GM18520 (cell line): Measurements from ENCODE around the gene ZNF784.

Experiments
- ATAC-seq: cut with Tn5 transposase; IDR thresholded peaks from one replicate; pipeline ENCODE4 v1.9.1; 2021; ENCODE audit not compliant: unreplicated experiment

ZNF784 gene

GRCh38 chr19:55603581-55604292 is 20.6 kb downstream of the ZNF784 start:
- no peak for ATAC-seq

GRCh38 chr19:55603115-55603514 is 21.3 kb downstream of the ZNF784 start:
- ATAC-seq = no peak

- ATAC-seq = no peak
These were observed 22.0 kb downstream of the ZNF784 start for GRCh38 chr19:55602104-55603001.

- ATAC-seq = no peak
These were observed 23.3 kb downstream of the ZNF784 start for GRCh38 chr19:55601084-55601483.

GRCh38 chr19:55600662-55601028 is 23.7 kb downstream of the ZNF784 start:
- no peak for ATAC-seq

DNA sequence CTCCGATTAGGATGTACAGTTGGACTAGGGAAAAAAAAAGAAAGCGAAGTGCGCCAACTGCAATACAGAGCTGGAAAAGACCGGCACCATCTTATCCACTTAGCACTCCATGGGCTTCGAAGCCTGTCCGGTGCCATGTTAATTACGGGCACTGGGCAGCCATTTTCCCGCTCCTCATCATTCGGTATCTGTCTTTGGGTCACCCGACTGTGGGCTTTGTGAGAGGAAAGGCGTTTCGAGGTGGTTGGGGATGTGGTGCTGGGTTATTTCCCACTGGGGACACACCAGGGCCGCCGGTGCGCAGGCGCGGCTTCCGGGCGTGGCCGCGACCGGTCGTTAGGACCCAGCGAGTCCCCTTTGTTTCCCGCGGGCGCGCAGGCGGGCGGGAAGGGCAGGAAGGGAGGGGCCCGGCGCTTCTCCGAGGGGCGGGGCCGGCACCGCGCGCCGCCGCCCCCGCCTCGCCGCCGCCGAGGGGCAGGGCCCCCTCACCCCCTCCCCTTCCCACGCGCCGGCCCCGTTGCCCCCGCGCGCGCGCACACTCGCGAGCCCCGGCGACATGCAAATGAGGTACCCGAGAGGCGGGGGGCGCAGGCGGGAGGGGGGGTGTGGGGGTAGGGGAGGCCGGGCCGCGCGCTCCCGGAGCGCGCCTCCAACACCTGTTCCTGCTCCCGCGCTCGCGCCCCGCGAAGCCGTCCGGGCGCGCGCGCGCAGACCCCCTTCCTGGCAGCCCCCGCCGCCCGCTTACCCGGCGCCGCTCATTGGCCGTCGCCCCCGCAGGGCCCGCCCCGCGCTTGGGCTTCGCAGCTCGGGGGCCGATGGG is 24.3 kb downstream of the ZNF784 start, which contains the start of gene ZNF524:
Gene ZNF524, plus strand, starts transcription at position 447 of the 820 bp plus-strand sequence. CDS start 1,825 bp downstream, outside the sequence.
- peak; percentile 31 for ATAC-seq

- ATAC-seq = peak; percentile 30
These were observed 24.9 kb downstream of the ZNF784 start, which contains the start of gene FIZ1 for GRCh38 chr19:55599468-55599841. FIZ1 (minus strand) TSS chr19:55599517; CDS start chr19:55597865, 1,652 bp downstream.

DNA sequence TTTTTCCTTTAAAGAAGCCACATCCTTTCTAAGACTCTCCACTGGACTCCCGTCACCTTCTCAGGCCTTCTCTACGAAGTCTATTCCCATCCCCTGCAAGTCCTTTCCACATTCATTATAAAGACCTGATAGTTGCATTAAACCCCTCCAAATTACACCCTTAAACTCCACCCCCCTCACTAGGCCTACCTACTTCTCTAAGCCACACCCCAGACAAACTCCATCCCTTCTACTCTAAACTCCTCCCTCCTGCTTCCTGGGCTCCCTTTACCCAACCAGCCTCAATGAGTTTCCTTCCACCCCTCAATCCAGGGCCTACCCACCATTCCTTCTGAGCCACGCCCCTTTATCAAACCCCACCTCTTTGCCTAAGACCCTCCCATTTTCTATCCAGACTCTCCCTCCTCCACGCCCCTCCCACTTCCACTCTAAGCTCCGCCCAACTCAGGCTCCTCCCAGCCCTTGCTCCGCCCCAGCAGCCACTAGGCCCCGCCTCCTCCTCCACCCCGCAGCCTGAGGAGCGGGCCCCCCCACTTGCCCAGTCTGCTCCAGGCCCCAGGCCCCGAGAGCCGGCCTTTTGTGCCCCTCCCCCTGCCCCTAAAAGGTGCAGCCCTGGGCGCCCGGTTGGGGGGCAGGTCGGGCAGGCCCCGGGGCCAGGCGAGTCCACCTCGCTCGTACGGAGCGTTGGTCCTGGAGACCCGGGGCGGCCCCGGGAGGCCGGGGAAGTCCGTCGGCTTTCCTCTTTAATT is 25.5 kb downstream of the ZNF784 start:
- peak; percentile 31 for ATAC-seq

DNA sequence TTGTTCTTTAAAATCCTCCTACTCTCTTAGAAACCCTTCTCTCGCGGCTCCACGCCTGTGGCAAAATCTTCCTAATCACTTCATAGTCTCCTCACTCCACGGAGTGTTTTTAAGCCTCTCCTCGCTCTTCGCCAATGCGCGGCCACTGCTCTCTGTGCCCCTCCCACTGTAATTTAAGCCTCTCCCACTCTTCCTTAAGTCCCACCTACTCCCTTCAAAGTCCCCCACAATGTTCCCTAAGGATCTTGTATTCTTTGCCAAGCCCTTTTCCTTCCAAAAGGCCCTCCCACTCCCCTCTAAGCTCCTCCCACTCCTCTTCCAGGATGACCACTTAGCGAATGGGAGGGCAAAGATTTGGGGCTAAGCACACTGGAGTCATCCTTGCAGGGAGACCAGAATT is 26.3 kb downstream of the ZNF784 start:
- no peak for ATAC-seq

- no peak for ATAC-seq
These were observed 26.9 kb downstream of the ZNF784 start for GRCh38 chr19:55597501-55597921.

- no peak for ATAC-seq
These were observed 28.1 kb downstream of the ZNF784 start for GRCh38 chr19:55596304-55596703.

DNA sequence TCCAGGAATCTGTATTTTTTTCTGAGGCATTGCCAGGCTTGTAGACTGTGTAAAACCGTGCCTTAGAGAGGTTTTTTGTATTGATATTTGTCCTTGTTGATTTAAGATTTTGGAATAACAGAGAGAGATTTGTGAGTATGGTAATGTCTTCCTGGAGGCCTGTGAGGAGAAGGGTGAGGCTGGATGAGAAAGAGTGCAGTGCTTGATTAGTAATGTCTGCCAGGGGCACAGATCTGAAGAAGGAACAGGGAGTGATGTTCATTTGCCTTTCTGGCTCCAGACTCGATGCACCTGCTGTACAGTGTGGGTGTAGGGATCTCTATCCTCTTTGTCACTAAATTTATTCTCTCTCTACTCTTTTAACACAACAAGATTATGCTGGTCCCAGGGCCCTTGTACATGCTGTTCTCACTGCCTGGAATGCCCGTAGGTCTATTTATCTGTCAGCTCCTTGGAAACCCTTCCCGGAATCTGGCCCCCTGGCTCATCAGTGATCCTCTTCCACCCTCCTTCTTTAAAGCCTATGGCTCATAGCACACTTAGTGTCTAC is 29.3 kb downstream of the ZNF784 start:
- ATAC-seq = no peak

DNA sequence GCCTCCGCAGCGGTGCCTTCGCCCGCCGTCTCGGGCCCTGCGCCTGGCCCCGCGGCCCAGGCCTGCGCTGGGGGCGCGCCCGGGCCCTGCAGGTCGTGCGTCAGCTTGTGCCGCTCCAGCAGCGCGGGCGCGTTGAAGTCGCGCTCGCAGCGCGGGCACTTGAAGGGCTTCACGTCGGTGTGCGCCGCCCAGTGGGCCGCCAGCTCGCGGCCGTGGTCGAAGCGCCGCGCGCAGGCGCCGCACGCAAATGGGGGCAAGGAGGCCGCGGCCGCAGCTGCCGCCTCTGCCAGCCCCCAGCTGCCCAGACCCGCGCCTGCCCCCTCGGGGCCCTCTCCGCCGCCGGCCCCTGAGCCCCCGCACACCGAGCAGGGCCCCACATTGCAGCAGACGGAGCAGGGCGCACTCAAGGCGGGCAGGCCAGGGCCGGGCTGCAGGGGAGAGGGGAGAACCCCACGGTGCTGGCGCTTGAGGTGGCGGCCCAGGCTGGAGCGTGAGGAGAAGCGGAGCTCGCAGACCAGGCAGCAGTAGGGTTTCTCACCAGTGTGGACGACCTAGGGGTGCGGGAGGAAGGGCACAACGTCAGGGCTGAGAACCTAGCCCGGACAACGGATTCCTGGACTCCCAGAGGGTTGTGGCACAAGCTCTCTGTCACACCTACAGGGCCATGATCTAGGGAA is 31.1 kb downstream of the ZNF784 start:
- ATAC-seq = no peak

DNA sequence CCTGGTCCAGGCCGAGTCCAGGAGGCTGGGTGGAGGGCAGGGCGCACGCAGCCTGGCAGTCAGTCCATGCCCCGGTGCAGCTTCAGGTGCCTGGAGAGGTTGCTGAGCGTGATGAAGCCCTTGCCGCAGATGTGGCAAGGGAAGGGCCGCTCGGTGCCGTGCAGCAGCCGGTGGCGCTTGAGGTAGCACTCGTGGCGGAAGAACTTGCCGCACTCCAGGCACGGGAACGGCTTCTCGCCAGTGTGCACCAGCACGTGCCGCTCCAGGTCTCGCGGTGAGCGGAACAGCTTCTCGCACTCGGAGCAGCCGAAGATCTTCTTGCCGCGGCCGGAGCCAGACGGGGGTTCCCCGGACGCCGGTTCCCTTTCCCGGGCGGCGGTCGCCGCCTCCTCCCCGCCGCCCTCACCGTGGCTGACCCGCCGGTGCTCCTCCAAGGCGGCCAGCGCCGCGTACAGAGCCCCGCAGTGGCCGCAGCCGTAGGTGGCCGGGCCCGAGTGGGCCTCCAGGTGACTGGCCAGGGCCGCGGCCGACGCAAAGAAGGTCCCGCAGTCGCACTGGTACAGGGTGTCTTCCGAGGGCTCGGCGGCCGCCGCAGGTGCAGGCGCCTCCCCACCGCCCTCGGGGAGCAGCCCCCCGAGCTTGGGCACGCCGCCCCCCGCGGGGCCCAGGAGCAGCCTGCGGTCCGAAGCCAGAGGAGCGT is 31.8 kb downstream of the ZNF784 start:
- no peak for ATAC-seq

- ATAC-seq = no peak
These were observed 32.8 kb downstream of the ZNF784 start for GRCh38 chr19:55591555-55591954.

DNA sequence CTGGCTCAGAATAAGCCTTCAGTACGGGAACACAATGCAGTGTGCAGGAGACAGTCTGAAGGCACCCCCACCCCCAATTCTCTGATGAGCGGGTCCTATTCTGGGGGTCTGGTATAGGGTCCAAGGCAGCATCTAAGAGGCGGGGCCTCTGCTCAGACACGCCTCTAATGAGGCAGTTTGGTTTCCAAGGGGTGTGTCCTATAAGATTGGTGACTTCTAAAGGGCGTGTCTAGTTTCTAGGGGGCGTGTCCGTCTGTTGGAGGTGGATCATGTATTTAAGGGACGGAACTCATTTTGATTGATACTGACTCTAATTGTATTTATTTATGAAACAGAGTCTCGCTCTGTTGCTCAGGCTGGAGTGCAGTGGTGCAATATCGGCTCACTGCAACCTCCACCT is 33.7 kb downstream of the ZNF784 start:
- no peak for ATAC-seq

- no peak for ATAC-seq
These were observed 34.3 kb downstream of the ZNF784 start for GRCh38 chr19:55590109-55590508.

DNA sequence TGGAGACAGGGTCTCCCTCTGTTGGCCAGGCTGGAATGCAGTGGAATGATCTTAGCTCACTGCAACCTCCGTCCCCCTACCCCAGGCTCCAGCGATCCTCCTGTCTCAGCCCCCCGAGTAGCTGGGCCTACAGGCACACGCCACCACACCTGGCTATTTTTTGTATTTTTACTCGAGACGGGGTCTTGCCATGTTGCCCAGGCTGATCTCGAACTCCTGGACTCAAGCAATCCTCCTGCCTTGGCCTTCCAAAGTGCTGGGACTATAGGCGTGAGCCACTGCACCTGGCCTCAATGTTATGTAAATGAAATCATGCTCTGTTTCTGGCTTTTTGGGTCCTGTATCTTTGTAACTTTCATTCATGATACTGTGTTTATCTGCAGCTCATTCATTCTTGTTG is 35.6 kb downstream of the ZNF784 start:
- no peak for ATAC-seq
